BE2C (cell line): ENCODE results near the gene CDC73.
"Not testable (repeated sequence)": the region's sequence is repeated elsewhere in the genome, so short reads cannot be mapped to it uniquely, and the experiment has no call there.

Experiments used
- DNase-seq: peaks from one replicate; pipeline ENCODE4 v3.0.0-alpha.2; 2020
- H3K27me3 ChIP-seq: fragments of 250-450 bp; sonication (Bioruptor Pico); 2 replicates; pipeline ENCODE4 v1.5.1; 2020; ENCODE audit warnings: mild to moderate bottlenecking
- H3K36me3 ChIP-seq: fragments of 250-450 bp; sonication (Bioruptor Pico); 2 replicates; pipeline ENCODE4 v1.5.1; 2020; ENCODE audit warnings: mild to moderate bottlenecking
- H3K4me1 ChIP-seq: fragments of 250-450 bp; sonication (Bioruptor Pico); 2 replicates; pipeline ENCODE4 v1.5.1; 2020
- H3K4me3 ChIP-seq: 2 replicates; pipeline ENCODE4 v1.5.1; 2011; ENCODE audit warnings: low read depth, low read length
- H3K9me3 ChIP-seq: fragments of 250-450 bp; sonication (Bioruptor Pico); 2 replicates; pipeline ENCODE4 v1.5.1; 2020
- TF ChIP-seq, protein P1 (sequence below): IDR thresholded peaks from 2 replicates; pipeline ENCODE4 v1.5.1; 2012; ENCODE audit warnings: mild to moderate bottlenecking, low read depth, low read length

The CDC73 gene

DNA sequence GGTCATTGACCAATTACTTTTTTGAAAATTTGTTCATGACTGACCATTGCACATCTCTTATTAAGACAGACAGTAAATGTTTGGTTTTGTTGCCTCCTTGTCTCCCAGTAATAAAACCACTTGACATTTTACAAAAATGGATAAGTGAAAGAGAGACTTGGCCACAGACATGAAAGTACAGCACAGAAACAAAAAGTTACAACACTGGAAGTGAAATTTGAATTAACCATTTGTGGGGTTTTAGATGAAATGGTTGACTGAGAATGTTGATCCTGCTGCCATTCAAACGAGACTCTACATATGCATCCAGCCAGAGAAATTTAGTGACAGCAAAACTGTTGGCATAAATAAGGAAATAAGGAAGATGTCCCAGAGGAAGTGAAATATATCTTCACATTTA lies 143.9 kb downstream of the CDC73 start:
- TF ChIP-seq, protein P1, sequence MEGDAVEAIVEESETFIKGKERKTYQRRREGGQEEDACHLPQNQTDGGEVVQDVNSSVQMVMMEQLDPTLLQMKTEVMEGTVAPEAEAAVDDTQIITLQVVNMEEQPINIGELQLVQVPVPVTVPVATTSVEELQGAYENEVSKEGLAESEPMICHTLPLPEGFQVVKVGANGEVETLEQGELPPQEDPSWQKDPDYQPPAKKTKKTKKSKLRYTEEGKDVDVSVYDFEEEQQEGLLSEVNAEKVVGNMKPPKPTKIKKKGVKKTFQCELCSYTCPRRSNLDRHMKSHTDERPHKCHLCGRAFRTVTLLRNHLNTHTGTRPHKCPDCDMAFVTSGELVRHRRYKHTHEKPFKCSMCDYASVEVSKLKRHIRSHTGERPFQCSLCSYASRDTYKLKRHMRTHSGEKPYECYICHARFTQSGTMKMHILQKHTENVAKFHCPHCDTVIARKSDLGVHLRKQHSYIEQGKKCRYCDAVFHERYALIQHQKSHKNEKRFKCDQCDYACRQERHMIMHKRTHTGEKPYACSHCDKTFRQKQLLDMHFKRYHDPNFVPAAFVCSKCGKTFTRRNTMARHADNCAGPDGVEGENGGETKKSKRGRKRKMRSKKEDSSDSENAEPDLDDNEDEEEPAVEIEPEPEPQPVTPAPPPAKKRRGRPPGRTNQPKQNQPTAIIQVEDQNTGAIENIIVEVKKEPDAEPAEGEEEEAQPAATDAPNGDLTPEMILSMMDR = no peak
- no peaks in the 10 kb centered on the region for H3K4me1 ChIP-seq
- no peaks in the 10 kb centered on the region for H3K27me3 ChIP-seq
- H3K36me3 ChIP-seq = no peaks in the 10 kb centered on the region; the same call in 1 of the 2 replicates
- no peak overlapping the region for H3K4me3 ChIP-seq
- H3K9me3 ChIP-seq = no peaks in the 10 kb centered on the region
- no peak for DNase-seq

GRCh38 chr1:193266794-193267193 lies 145.0 kb downstream of the CDC73 start:
- not testable (repeated sequence) for H3K36me3 ChIP-seq, H3K4me3 ChIP-seq, H3K27me3 ChIP-seq, H3K4me1 ChIP-seq, DNase-seq, H3K9me3 ChIP-seq

- TF ChIP-seq, protein P1 = no peak
- DNase-seq = no peak
- Histone ChIP-seq H3K27me3 (no peaks in the 10 kb centered on the region), H3K9me3 (no peaks in the 10 kb centered on the region), H3K36me3 (no peaks in the 10 kb centered on the region; the same call in 1 of the 2 replicates), H3K4me1 (no peaks in the 10 kb centered on the region), H3K4me3 (no peak overlapping the region)
These were observed 149.2 kb downstream of the CDC73 start for GRCh38 chr1:193270996-193271395.

DNA sequence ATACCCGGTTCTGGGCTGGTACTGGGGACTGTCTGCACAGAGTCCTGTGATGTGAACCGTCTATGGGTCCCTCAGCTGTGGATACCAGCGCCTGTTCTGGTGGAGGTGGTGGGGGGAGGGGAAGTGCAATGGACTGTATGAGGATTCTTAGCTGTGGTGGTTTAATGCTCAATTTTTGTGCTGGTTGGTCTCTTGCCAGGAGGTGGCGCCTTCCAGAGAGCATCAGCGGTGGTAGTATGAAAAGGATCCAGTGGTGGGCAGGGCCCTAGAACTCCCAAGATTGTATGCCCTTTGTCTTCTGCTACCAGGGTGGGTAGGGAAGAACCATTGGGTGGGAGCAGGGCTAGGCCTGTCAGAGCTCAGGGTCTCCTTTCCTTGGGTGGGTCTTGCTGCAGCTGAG lies 153.9 kb downstream of the CDC73 start:
- Histone ChIP-seq H3K27me3 (no peaks in the 10 kb centered on the region), H3K4me3 (no peak overlapping the region), H3K4me1 (no peaks in the 10 kb centered on the region), H3K9me3 (no peaks in the 10 kb centered on the region), H3K36me3 (no peaks in the 10 kb centered on the region)
- TF ChIP-seq, protein P1 = peak; percentile 21; the same call in 1 of the 2 replicates
- peak; percentile 15 for DNase-seq

DNA sequence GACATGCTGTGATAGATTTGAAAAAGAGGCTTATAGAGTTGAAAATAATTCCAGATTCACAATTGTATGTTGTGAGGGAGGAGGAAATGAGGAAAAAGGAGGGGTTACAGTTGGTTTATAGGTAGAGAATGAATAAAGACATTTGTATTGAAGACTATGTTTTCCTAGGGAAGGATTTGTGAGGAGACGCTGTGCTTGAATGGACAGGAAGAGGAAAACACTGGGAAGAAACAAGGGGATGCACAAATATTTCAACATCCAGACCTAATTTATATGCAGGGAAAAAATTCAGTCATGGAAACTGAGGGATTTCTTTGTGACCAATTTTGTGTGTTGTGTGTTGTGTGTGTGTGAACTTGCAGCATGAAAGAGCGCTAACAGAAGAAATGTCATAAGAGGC lies 157.1 kb downstream of the CDC73 start:
- TF ChIP-seq, protein P1 = no peak
- DNase-seq = no peak
- no peaks in the 10 kb centered on the region for H3K27me3 ChIP-seq
- H3K4me1 ChIP-seq = no peaks in the 10 kb centered on the region
- no peaks in the 10 kb centered on the region for H3K9me3 ChIP-seq
- H3K4me3 ChIP-seq = no peak overlapping the region
- H3K36me3 ChIP-seq = no peaks in the 10 kb centered on the region

DNA sequence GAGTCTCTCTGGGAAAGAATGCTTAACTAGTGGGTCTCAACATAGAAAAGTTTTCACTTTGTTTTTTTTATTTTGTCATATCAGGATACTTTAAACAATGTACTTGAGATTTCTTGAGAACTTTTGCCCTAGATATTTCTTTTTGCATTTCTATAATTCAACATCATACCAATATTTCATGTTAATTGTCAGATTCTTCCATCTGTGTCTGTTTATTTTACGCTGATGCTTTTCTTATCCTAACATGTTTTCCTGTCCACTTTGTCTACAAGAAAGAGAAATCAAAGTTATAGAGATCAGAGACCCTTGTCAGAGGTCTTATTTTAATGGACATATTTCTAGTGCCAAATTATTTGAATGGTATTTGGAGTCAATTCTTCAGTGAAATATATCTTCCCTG lies 160.1 kb downstream of the CDC73 start:
- Histone ChIP-seq H3K4me1 (no peaks in the 10 kb centered on the region), H3K27me3 (no peaks in the 10 kb centered on the region)
- TF ChIP-seq, protein P1 = no peak

GRCh38 chr1:193283016-193283415 lies 161.2 kb downstream of the CDC73 start:
- Histone ChIP-seq H3K4me1 (no peaks in the 10 kb centered on the region), H3K4me3 (no peak overlapping the region), H3K36me3 (no peaks in the 10 kb centered on the region), H3K27me3 (no peaks in the 10 kb centered on the region), H3K9me3 (no peaks in the 10 kb centered on the region)
- no peak for DNase-seq
- TF ChIP-seq, protein P1 = no peak

More for the DNA sequence above, 160.1 kb downstream of the CDC73 start:
- no peaks in the 10 kb centered on the region for H3K36me3 ChIP-seq
- no peak overlapping the region for H3K4me3 ChIP-seq
- no peak for DNase-seq
- no peaks in the 10 kb centered on the region for H3K9me3 ChIP-seq
